ENCODE results near the gene AKIRIN2. TPM values are rescaled to one million over a fixed set of nuclear protein-coding genes. Genes with fewer than 3 reads are reported as not detected.

Gene AKIRIN2
- total RNA-seq: 36.1 TPM
- long read RNA-seq, transcript AKIRIN2-201 (5 exons, 1,662 nt): major isoform, 21 of 23 reads
- long read RNA-seq, partial matches to known transcripts: 0 of 23 reads
- long read RNA-seq, other reads (novel, unspliced or antisense): 2 of 23 reads

DNA sequence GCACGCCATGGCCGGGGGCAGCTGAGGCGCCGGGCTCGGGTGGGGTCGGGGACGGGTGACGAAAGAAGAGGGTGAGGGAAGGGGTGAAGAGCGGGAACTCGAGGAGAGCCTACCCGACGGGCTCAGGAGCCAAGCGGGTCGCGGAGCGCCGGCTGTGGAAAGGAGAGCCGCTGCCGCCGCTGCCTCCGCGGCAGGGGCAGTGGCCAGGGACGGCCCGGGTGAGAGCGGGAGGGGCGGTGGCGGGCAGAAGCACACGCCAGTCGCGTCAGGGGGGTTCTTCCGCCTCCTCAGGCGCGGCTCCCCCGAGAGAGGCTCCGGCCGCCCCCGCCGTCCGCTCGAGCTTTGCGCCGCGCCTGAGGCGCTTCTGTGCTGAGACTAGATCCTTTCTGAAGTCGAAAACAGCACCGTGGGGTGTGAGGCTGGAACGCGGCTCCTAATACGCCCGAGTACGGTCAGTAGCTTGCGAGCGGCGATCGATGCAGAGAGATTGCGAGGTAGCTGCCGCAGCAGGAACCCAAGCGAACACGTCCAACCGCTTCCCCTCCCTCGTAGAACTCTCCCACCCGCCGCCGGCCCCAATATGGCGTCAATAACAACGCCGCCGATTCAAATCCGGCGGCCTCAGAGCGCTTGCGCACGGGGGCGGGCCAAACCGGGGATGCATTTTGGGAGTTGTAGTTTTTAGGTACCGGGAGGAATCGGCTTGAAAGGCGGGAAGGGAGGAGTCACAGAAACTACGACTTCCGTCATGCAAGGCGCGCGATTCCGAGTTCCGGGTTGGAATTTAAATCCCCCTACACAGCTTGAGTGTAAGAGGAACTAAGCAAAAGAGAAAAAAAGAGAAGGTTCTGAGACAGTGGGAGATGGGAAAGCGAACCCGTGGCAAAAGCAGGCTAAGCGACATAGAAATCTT, at the start of gene AKIRIN2:
TSS of gene AKIRIN2 (minus strand) at position 558 of the 913 bp plus-strand sequence. CDS start at position 9, 549 bp downstream.
- intact Hi-C loops (cut with DNase I): loop anchor here (5.0 to 10.0 kb wide), 3 partner anchors 93 to 547 kb away; partner anchors contain the start of genes ORC3 and ZNF292
- ATAC-seq (peak; percentile 94), DNase-seq (ENCODE audit: missing footprints) (peak; percentile 97)

DNA sequence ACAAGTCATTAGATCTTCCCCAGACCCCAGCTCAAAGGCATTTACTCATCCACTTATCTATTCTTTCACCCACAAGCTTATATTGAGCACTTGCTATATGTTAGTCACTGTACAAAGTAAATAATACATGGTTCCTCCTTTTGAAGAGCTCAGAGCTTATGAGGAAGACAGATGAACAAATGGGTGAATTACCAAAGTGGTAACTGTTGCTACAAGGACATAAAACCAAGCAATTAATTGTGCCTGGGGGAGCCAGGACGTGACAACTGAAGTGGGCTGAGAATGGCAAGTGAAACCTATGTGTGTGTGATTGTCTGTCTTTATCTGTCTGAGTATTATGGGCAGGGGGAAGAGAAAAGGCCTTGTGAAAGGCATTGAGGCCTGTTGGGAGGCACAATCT, 45.6 kb upstream of the AKIRIN2 start:
- intact Hi-C loops (cut with DNase I): no loop called here
- ATAC-seq (no peak), DNase-seq (ENCODE audit: missing footprints) (no peak)

DNA sequence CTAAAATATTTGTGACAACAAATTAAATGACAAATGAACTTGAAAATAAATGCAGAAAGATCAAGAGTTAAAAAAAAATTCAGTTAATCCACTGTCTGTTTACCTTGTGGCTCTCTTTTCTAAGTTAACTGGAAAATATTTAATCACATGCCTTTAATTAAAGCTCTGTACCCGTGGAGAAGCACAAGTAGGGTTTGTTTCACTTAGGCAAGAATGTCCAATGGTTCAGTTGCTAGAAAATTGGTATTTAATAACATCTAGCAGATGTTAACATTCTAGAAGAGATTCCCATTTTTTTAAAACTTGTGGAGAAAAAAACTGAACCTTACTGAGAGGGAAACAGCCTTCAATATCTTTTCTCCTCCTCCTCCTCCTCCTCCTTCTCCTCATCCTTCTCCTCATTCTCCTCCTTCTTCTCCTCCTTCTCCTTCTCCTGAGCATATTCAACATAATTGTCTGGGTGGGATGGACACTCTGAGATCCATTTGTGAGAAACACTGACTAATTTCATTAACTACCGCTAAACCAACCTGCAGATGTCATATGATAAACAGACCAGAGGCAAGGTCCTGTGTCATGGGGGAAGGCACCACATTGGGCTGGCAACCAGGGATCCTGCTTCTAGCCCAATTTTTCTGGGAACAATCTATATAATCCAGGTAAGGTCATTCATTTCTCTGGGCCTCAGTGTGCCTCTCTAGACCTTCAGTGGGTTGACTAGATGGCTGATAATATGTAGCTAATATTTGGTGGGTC, 44.1 kb upstream of the AKIRIN2 start:
- intact Hi-C loops (cut with DNase I): no loop called here
- ATAC-seq: no peak
- no peak for DNase-seq (ENCODE audit: missing footprints)

DNA sequence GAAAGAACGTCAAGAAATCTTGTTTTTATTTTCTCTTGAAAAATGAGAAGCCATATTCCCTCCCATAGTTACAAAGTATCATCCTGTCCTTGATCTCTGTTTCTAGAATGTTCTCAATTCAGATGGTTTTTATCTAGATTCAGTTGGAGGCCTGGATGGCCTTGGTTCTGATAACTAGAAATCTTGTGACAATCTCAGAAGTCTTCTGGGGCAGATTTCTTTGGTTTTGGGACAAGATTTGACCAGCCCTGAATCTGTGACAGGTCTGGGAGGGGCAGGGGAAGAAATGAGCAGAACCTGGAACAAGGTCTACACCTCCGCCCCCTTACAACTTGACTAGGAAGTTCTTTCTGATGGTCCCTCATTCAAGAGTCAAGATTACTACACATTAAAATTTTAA, 41.4 kb upstream of the AKIRIN2 start:
- ATAC-seq (no peak), DNase-seq (ENCODE audit: missing footprints) (no peak)
- intact Hi-C loops (cut with DNase I): no loop called here

DNA sequence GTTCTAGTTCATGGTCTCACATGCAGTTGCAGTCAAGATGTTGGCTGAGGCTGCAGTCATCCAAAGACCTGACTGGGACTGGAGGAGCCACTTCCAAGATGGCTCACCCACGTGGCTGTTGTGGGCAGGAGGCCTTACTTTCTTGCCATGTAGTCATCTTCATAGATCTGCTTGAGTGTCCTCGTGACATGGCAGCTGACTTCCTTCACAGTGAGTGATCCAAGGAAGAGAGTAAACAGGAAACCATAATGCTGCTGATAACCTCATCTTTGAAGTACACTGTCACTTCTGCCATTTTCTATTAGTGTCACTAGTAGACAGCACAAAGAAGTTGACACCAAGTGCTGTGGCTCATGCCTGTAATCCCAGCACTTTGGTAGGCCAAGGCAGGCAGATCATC, 40.1 kb upstream of the AKIRIN2 start:
- no peak for DNase-seq (ENCODE audit: missing footprints)
- intact Hi-C loops (cut with DNase I): no loop called here
- ATAC-seq: no peak

DNA sequence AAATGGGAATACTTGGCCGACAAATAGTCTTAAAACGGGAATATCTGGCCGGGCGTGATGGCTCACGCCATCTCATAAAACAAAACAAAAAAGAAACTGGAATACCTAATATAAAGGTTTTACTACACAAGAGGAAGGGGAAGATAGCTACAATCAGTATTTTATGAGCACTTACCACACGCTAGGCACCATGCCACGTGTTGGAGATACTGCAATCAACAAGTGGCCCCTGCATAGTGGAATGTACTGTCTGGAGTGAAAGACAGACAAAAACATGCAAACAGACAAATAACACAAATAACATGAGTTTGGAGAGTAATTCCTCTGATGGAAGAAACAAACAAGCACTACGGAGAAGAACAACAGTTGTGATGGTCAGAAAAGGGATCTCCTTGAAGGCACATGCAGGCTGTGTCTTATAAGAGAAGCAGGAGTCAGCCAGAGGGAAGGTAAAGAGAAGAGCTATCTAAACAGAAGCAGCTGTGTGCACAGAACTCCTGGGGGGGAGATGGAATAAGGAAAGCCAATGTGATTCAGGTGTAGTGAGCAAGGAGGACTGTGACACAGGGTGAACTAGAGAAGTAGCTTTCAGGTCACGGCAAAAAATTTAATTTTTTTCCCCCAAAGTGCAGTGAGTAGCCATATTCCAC, 39.1 kb upstream of the AKIRIN2 start:
- DNase-seq (ENCODE audit: missing footprints) (no peak), ATAC-seq (no peak)
- intact Hi-C loops (cut with DNase I): no loop called here

DNA sequence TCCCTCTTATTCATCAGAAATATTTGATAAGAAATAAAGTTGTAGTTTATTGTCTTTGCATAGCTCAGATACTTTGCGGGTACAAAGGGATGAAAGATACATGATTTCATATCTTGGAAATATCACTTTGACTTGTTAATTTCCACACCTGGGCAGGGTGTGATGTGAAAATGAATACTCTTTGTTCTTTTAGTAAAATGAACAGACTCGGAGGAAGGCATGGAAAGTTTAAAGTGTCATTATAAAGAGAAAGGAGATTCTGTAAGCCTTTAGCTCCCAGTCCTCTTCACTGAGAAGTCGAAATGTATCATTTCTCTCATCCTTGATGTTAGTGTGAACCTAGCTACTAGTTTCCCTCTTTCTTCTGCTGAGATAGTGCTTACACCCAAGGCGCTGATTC, 36.7 kb upstream of the AKIRIN2 start:
- no peak for DNase-seq (ENCODE audit: missing footprints)
- intact Hi-C loops (cut with DNase I): no loop called here
- ATAC-seq: no peak

DNA sequence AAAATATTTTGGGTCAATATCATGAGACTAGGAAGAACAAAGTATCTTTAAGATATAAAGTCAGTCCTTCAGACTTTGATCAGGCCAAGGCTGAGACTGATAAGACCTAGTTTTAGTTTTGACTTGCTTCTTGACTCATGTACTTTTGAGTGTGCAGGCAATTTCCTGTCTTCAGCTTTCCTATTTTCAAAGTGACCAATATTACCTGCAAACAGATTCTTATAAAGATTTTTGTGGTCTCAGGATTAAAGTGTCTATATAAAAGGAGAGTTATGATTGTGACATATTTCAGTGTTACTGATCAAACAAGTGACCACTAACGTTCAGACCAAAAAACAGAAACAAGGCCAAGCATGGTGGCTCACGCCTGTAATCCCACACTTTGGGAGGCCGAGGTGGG, 36.0 kb upstream of the AKIRIN2 start:
- DNase-seq (ENCODE audit: missing footprints): no peak
- intact Hi-C loops (cut with DNase I): no loop called here
- no peak for ATAC-seq

DNA sequence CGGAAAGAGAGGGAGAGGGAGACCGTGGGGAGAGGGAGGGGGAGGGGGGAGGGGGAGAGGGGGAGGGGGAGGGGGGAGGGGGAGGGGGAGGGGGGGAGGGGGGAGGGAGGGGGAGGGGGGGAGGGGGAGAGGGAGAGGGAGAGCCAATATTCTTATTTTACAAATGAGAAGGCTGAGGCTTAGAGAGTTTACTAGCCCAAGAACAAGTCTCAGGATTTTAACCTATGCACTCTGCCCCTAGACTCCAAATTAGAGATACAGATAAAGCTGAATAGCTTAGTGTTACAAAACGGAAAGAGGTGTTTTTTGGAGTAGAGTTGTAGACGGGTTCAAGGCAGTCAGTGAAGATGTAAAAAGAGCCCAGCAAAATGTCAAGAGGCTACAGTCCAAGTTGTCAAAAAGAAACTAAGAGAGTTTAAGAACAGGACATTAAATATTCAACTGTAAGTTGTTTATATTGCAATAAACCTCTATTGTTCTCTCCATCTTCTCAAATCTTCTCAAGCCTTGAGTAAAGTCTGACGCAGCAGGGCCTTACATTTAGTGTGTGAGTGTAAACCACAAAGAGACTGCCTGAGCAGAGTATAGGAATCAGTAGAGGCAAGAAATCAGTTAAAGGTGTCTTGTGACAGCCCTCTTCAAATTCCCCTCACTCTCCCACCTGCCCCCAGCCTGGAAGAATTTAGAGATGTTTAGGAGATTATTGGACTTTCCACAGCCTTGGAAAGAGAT, 34.9 kb upstream of the AKIRIN2 start:
- intact Hi-C loops (cut with DNase I): no loop called here
- DNase-seq (ENCODE audit: missing footprints): no peak
- ATAC-seq: no peak

DNA sequence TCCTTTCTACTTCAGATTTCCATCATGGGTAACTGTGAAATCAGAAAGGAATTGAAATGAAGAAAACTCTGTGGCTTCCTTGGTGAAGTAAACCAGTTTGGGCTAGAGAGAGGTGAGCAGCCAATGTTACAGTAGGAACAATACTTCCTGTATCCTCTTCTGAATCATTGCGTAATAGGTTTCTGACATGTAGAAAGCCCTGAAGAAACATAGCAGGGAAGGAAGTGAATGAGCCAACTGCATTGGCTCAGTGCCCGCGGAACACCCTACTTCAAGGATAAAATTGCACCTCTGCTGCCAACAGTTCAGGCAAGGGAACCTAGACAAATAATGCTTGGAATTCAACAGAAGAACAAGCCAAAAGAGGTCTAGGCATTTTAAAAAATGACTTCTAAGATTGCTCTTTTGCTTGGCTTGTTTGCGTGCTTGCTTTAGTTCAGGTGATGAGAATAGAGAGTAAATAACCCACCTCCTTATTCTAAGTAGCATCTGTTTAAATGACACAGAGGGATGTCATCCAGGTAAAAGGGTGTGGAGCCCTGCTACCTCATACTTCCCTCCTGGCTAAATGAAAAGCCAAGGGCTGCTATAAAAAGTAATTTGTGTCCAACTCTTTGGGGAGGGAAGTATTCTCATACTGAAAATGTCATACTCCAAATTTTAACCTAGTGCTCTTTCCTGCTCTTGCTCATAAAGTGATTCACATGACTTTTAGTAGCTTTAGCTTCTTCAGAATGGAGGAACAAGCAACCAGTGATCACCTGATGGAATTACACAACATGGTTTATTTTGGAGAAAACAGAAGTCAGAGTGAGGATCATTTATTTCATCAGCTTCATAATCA, 30.0 kb upstream of the AKIRIN2 start:
- intact Hi-C loops (cut with DNase I): no loop called here
- DNase-seq (ENCODE audit: missing footprints) (peak; percentile 96), ATAC-seq (peak; percentile 92)

DNA sequence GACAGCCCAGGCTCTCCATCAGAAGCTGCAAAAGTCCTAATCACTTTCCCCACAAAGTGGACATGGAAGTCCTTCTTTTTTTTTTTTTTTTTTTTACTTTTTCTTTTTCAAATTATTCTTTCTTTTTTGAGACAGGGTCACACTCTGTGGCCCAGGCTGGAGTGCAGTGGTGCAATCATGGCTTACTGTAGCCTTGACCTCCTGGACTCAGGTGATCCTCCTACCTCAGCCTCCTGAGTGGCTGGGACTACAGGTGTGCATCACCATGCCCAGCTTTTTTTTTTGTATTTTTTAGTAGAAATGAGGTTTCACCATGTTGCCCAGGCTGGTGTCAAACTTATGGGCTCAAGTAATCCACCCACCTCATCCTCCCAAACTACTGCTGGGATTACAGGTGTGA, 29.0 kb upstream of the AKIRIN2 start:
- intact Hi-C loops (cut with DNase I): no loop called here
- DNase-seq (ENCODE audit: missing footprints) (no peak), ATAC-seq (no peak)

DNA sequence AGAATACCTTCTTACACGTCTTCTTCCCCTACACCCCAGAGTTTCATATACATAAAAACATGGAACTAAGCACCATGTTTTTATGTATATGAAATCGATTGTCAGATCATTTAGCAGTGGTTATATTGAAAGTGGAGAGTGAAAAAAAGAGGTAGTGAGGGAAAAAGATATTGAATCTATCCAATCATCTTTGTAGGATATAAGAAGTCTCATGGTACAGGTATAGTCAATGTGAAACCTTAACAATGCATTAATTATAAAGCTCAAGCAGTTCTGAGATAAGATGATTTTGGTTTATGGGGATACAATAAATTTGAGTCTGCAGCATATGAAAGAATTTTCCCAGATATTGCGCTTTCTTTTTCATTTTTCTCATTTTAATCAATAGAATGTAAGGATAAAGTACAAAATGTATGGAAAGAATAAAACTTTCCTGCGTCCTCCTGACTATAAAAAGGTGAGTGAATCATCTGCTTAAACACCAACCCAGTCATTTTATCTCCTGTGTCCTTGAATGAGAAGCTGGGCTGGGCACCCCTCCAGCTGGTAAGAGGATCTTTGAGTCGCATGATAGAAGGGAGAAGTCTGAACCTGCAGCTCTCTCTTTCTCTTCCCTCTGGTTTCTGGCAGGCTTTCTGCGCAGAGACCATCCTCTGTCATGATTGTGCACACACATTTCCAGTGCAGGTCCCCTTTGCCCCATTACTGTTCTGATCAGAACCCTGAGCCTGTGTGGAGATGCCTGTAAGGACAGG, 28.1 kb upstream of the AKIRIN2 start:
- DNase-seq (ENCODE audit: missing footprints): peak; percentile 83
- ATAC-seq: peak; percentile 49
- intact Hi-C loops (cut with DNase I): no loop called here

DNA sequence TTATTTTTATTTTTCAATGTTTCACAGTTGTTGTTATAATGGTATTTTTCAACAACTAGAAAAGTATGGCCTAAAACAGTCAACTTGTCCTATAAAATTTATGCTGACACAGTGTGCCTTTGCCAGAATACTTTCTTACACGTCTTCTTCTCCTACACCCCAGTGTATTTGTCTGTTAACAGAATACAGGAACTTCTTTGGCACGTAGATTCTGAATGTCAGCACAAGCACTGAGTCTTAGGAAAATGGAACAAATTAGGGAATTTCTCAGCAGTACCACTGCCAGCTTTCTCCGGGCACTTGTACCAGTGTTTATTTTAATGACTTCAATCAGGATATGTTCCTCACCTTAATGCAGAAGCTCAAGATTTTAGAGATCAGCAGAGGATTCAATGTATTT, 26.7 kb upstream of the AKIRIN2 start:
- intact Hi-C loops (cut with DNase I): no loop called here
- ATAC-seq (no peak), DNase-seq (ENCODE audit: missing footprints) (no peak)

DNA sequence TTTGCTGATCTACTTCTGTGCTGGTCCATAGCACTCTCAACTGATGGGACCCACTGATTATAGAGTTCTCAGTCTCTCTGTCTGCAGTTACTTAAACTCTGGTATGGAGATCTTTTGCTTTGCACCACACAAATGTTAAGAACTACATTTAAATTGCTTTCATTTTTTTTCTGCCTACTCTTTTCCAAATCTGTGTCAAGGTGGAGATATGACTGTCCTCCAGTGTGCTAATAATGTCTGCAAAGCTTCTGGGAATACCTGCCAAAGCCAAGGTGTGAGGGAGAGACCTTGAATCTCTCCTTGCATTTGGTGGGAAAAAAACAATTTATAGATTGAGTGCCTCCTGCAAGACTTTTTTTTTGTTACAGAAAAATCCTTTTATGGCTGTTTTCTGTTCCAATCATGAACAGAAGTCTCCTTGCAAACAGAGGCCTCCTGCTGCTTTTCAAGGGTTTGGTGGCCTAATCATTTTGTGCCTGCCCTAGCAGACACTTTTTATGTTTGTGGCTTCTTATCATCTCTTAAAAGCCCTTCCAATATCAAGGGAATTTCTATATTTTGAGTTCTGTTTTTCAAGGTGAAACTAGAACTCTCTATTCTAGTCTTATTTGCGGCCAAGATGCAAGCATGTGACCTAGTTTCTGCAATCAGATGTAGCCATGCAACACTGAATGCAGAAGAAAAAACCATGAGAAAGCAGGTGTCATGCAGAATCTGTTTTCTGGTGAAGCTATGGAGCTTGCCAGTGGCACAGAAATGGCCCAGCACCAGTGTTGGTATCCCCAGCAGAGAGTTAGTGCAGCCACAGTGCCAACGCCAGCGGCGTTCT, 23.2 kb upstream of the AKIRIN2 start:
- no peak for ATAC-seq
- intact Hi-C loops (cut with DNase I): no loop called here
- no peak for DNase-seq (ENCODE audit: missing footprints)

DNA sequence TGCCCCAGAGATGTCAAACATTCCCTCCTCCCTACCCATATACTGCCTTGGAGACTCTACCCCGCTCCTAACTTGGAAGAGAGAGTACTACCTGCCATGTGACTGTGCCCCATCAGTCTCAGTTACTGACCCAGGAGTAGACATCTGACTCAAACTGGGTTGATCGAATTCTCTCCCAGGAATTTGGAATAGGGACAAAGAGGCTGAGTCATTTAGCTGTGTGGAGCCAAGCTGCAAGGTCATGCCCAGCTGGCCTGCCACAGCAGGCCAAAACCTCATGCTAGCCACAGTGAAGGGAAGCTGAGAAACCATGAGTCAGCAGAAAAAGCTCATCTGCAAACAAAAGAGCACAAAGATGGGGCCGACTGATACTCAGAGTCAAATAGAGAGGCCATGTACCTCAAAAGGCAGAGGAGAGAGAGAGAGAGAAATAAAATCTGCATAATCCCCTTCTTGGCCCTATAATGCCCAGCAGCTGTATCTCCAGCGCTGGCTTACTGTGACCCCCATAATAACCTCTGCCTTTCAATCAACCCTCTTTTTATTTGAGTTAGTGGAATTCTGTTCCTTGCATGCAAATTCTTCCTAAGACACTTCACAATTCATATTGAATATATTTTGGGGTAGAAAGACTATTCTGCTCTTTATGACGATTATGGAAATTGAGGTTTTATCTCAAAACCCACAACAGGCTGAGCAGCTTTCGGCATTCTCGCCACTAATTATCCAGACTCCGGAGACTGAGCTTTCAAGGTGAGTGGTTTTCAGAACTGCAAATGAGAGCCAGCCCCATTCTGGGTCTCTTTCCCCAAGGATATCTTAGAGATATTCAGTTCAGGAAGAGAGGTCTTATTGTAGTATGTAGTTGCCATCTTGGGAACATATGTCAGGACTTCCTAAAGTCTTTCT, 21.4 kb upstream of the AKIRIN2 start:
- ATAC-seq (peak; percentile 96), DNase-seq (ENCODE audit: missing footprints) (peak; percentile 86)
- intact Hi-C loops (cut with DNase I): no loop called here

Measured in Right ventricle myocardium inferior (tissue), 1 donor.